H9 (cell line): ENCODE data around the gene EIF4A3. TPM values are rescaled to one million over a fixed set of nuclear protein-coding genes. Genes with fewer than 3 reads are reported as not detected.

Source experiments
- DNase-seq: peaks from one replicate; pipeline ENCODE4 v3.0.0-alpha.2; 2017
- H2AFZ ChIP-seq: one replicate; pipeline ENCODE4 v1.6.1; 2013; ENCODE audit warnings: mild to moderate bottlenecking, low read length, control low read depth, moderate library complexity
- H2AK5ac ChIP-seq: 2 replicates; pipeline ENCODE4 v1.6.1; 2013; ENCODE audit warnings: low read length, control low read depth, mixed read lengths; ENCODE audit not compliant: insufficient read length
- H2BK120ac ChIP-seq: one replicate; pipeline ENCODE4 v1.6.1; 2013; ENCODE audit warnings: low read depth, mild to moderate bottlenecking, low read length, control low read depth, inconsistent platforms; ENCODE audit not compliant: poor library complexity, severe bottlenecking
- H2BK12ac ChIP-seq: 2 replicates; pipeline ENCODE4 v1.6.1; 2013; ENCODE audit warnings: low read length, control low read depth, mixed read lengths, low read depth; ENCODE audit not compliant: insufficient read length
- H2BK15ac ChIP-seq: 2 replicates; pipeline ENCODE4 v1.6.1; 2013; ENCODE audit warnings: low read depth, low read length, control low read depth
- H2BK20ac ChIP-seq: one replicate; pipeline ENCODE4 v1.6.1; 2013; ENCODE audit warnings: low read depth, mild to moderate bottlenecking, low read length, control low read depth, inconsistent platforms; ENCODE audit not compliant: poor library complexity, severe bottlenecking
- H2BK5ac ChIP-seq: 2 replicates; pipeline ENCODE4 v1.6.1; 2013; ENCODE audit warnings: low read length, control low read depth, mixed read lengths; ENCODE audit not compliant: insufficient read length
- H3K14ac ChIP-seq: 2 replicates; pipeline ENCODE4 v1.6.1; 2013; ENCODE audit warnings: low read length, control low read depth; ENCODE audit not compliant: insufficient read depth
- H3K18ac ChIP-seq: 2 replicates; pipeline ENCODE4 v1.6.1; 2013; ENCODE audit warnings: low read depth, mild to moderate bottlenecking, mixed read lengths, low read length, control low read depth; ENCODE audit not compliant: insufficient read length
- H3K23ac ChIP-seq: 2 replicates; pipeline ENCODE4 v1.6.1; 2013; ENCODE audit warnings: low read length, control low read depth, mixed read lengths, low read depth; ENCODE audit not compliant: insufficient read length
- H3K23me2 ChIP-seq: 2 replicates; pipeline ENCODE4 v1.6.1; 2013; ENCODE audit warnings: low read depth, mild to moderate bottlenecking, mixed read lengths, low read length, control low read depth; ENCODE audit not compliant: insufficient read length, poor library complexity, severe bottlenecking
- H3K27ac ChIP-seq: 2 replicates; pipeline ENCODE4 v1.5.1; 2013; ENCODE audit warnings: low read length, control low read depth, mixed read lengths, low read depth; ENCODE audit not compliant: insufficient read length
- H3K27me3 ChIP-seq: 2 replicates; pipeline ENCODE4 v1.6.1; 2013; ENCODE audit warnings: low read length, control low read depth, inconsistent platforms; ENCODE audit not compliant: insufficient read depth
- H3K4ac ChIP-seq: 2 replicates; pipeline ENCODE4 v1.6.1; 2013; ENCODE audit warnings: low read depth, mild to moderate bottlenecking, control low read depth, inconsistent platforms, low read length, moderate library complexity
- H3K4me1 ChIP-seq: 2 replicates; pipeline ENCODE4 v1.6.1; 2013; ENCODE audit warnings: low read length, control low read depth, inconsistent platforms; ENCODE audit not compliant: insufficient read depth
- H3K4me2 ChIP-seq: 2 replicates; pipeline ENCODE4 v1.6.1; 2013; ENCODE audit warnings: low read length, control low read depth, mixed read lengths; ENCODE audit not compliant: insufficient read length, insufficient read depth
- H3K56ac ChIP-seq: 2 replicates; pipeline ENCODE4 v1.6.1; 2013; ENCODE audit warnings: low read depth, mild to moderate bottlenecking, mixed read lengths, low read length, control low read depth; ENCODE audit not compliant: insufficient read length
- H3K79me1 ChIP-seq: 2 replicates; pipeline ENCODE4 v1.6.1; 2013; ENCODE audit warnings: low read depth, mild to moderate bottlenecking, moderate library complexity, low read length, control low read depth, inconsistent platforms; ENCODE audit not compliant: insufficient read depth, poor library complexity, severe bottlenecking
- H3K79me2 ChIP-seq: 2 replicates; pipeline ENCODE4 v1.6.1; 2013; ENCODE audit warnings: low read length, control low read depth, inconsistent platforms; ENCODE audit not compliant: insufficient read depth
- H3K9ac ChIP-seq: 2 replicates; pipeline ENCODE4 v1.6.1; 2013; ENCODE audit warnings: low read length, control low read depth, mixed read lengths; ENCODE audit not compliant: insufficient read length; ENCODE audit errors: extremely low read depth
- H3K9me3 ChIP-seq: one replicate; pipeline ENCODE4 v1.6.1; 2013; ENCODE audit warnings: low read depth, low read length, inconsistent platforms; ENCODE audit not compliant: control insufficient read depth
- H3T11ph ChIP-seq: one replicate; pipeline ENCODE4 v1.6.1; 2013; ENCODE audit warnings: mild to moderate bottlenecking, low read length, control low read depth, inconsistent platforms
- H4K20me1 ChIP-seq: one replicate; pipeline ENCODE4 v1.6.1; 2013; ENCODE audit not compliant: control insufficient read depth, insufficient read length, insufficient read depth
- H4K5ac ChIP-seq: 2 replicates; pipeline ENCODE4 v1.6.1; 2013; ENCODE audit warnings: low read depth, mild to moderate bottlenecking, mixed read lengths, low read length, control low read depth; ENCODE audit not compliant: insufficient read length
- H4K8ac ChIP-seq: replicated peaks from 2 replicates; pipeline ENCODE4 v1.6.1; 2013; ENCODE audit warnings: low read length, control low read depth, mixed read lengths, low read depth; ENCODE audit not compliant: insufficient read length
- H4K91ac ChIP-seq: 2 replicates; pipeline ENCODE4 v1.6.1; 2013; ENCODE audit warnings: low read depth, mild to moderate bottlenecking, moderate library complexity, mixed read lengths, low read length, control low read depth; ENCODE audit not compliant: insufficient read length
- H3K27ac Mint-ChIP-seq, 3 experiments: 2 replicates in 2 of 3; 3 replicates in 1 of 3; pipeline ENCODE4 v1.8.0; 2020 to 2021; ENCODE audit warnings: mixed read lengths in 3 of 3, mild to moderate bottlenecking in 1 of 3, moderate library complexity in 1 of 3
- H3K27me3 Mint-ChIP-seq: 2 replicates; pipeline ENCODE4 v1.8.0; 2021; ENCODE audit warnings: low read depth, mild to moderate bottlenecking, moderate library complexity, mixed read lengths
- H3K36me3 Mint-ChIP-seq, 3 experiments: 2 replicates in 2 of 3; 3 replicates in 1 of 3; pipeline ENCODE4 v1.8.0; 2020 to 2021; ENCODE audit warnings: low read depth in 3 of 3, mixed read lengths in 3 of 3; ENCODE audit not compliant: insufficient read depth in 1 of 3
- H3K4me1 Mint-ChIP-seq, 2 experiments: 2 replicates each; pipeline ENCODE4 v1.8.0; 2020; ENCODE audit warnings: mixed read lengths in 2 of 2
- H3K4me3 Mint-ChIP-seq, 2 experiments: 2 replicates in 1 of 2; 3 replicates in 1 of 2; pipeline ENCODE4 v1.8.0; 2020 to 2021; ENCODE audit warnings: mild to moderate bottlenecking in 2 of 2, mixed read lengths in 2 of 2, moderate library complexity in 1 of 2
- H3K9me3 Mint-ChIP-seq, 2 experiments: 2 replicates in 1 of 2; 3 replicates in 1 of 2; pipeline ENCODE4 v1.8.0; 2020; ENCODE audit warnings: mild to moderate bottlenecking in 2 of 2, mixed read lengths in 2 of 2, moderate library complexity in 1 of 2
- CTCF ChIP-seq: fragments of 200-600 bp; sonication (generic); conservative IDR thresholded peaks from 3 replicates; pipeline ENCODE4 v1.8.0; 2021; ENCODE audit warnings: antibody characterized with exemption, mild to moderate bottlenecking
- WGBS: extraction: QIAGEN DNeasy Blood & Tissue Kit; methylation state at CpG from one replicate; pipeline ENCODE4 v1.1.7; 2013; ENCODE audit warnings: missing lambda C conversion rate, low lambda C conversion rate, mixed read lengths; ENCODE audit not compliant: insufficient read length; ENCODE audit errors: extremely low coverage; 5-methylcytosine and 5-hydroxymethylcytosine counted together
- total RNA-seq: library from RNA; stranded (reverse); gene quantifications from 2 replicates; pipeline ENCODE4 v1.2.1, GENCODE V29; 2021

Gene EIF4A3
- total RNA-seq, 1 experiment from 2014 or later: 162 TPM

GRCh38 chr17:80122026-80122575 is 24.8 kb downstream of the EIF4A3 start:
- Histone ChIP-seq H3K23ac (no peak overlapping the region), H4K91ac (no peak overlapping the region), H3K18ac (no peak overlapping the region), H2BK120ac (no peak overlapping the region), H2AK5ac (no peak overlapping the region), H3K9me3 (no peaks in the 10 kb centered on the region), H4K20me1 (no peaks in the 10 kb centered on the region), H2AFZ (no peak overlapping the region), H3K79me2 (no peaks in the 10 kb centered on the region), H3K4me1 (peaks cover 9% of the 10 kb centered on the region; the same call in 1 of the 2 replicates), H3K14ac (no peak overlapping the region), H3K4me2 (no peak overlapping the region), H2BK20ac (no peak overlapping the region), H3K79me1 (no peaks in the 10 kb centered on the region), H3K27ac (no peak overlapping the region), H2BK12ac (no peak overlapping the region), H3T11ph (no peak overlapping the region), H4K5ac (no peak overlapping the region), H3K9ac (no peak overlapping the region), H4K8ac (no peak overlapping the region), H3K27me3 (no peaks in the 10 kb centered on the region), H2BK5ac (no peak overlapping the region), H3K4ac (no peak overlapping the region), H2BK15ac (no peak overlapping the region), H3K56ac (no peak overlapping the region), H3K23me2 (no peaks in the 10 kb centered on the region)
- WGBS: no CpG with 5 or more reads among the region's 17 CpGs
- Mint-ChIP-seq H3K4me3 (no peak overlapping the region), H3K4me1 (peaks cover 13 to 38% of the 10 kb centered on the region in 2 experiments), H3K27me3 (peaks cover 3% of the 10 kb centered on the region; the same call in 1 of the 2 replicates), H3K9me3 (no peaks in the 10 kb centered on the region), H3K36me3 (peaks cover 0 to 7% (median 0%) of the 10 kb centered on the region in 3 experiments; a peak in 2 of 7 replicates), H3K27ac (no peak overlapping the region)
- TF ChIP-seq CTCF: no peak
- DNase-seq: no peak
